ENCODE data around the gene STRA6.

STRA6 gene

DNA sequence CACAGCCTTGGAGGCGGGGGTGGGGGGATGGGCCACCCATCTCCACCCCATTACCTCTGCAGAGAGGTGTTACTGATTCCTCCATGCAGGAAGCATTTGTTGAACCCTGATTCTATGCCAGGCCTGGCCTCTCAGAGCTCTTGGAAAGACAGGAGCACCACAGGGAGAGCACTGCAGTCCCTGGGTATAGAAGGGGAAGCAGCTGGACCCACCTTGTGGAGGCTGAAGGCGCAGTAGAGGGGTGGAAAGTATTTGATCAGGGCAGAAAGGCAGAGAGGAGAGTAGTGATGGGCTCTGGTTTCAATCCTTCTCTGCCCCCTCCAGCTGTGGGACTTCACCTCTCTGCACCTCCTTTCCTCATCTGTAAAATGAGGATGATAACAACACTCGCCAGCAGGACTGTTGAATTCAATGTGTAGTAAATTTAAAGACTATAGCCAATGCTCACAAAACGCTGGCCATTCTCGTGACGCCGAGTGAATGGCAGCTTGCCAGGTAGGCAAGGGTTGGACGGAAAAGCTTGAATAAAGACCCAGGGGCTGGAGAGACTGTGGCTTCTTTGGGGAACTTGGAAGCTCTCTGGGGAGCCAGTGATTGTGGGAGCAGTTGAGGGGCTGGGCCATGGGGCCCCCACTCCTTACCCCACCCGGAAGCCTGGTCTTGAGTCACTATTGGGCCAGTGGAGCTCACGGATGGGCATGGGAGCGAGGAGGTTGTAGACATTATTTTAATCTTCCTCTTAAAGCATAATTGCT, 25.6 kb upstream of the STRA6 start:
- no peak for DNase-seq (ENCODE audit: low spot score)

DNA sequence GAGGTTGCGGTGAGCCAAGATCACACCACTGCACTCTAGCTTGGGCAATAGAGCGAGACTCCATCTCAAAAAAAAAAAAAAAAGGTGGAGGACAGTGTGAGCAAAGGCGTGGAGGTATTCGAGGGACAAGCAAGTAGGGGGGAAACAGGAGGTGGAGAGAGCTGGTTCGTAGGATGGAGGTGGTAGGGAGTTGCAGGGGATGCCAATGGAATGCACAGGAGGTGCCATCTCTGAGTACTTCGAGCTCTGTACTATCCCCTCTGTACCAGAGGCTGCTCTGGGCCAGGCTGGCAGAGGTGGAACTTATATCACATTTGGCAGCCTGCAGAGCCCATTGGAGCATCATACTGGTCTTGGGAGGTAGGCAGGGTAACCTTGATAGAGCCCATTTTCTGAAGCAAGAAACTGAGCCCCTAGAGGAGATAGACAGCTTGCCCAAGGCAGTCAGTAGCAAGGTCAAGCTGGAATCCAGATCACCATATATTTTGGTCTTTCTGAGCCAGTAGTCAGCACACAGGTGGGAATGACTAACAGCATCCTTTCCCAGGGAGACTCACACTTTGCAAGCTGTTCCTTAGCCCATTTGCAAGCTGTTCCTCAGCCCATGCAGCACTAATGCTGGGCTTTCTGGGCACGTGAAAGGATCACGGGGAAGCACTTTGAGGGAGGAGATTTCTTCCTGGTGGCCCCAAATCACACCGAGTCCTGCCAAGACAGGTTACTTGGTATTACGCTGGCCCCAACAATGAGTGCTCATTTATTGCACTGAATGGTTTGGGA, 24.4 kb upstream of the STRA6 start:
- no peak for DNase-seq (ENCODE audit: low spot score)

DNA sequence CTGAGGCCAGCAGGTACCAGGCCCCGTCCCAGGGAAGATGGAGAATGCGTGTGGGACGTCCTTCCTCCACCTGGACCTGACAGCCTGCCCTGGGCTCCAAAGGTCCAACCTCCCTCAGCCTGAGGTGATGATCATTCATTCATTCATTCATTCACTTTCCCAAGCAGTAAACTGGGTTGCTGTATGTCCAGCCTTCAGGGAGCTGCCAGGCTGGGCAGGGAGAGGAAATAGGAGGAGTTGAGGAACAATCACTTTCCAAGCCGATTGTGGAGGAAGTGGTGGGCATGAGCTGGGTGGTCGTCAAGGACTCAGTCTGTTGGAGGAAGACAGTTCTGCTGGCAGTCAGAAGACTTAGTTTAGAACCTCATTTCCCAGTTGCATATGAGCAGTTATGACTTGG, 23.3 kb upstream of the STRA6 start:
- DNase-seq (ENCODE audit: low spot score): no peak

DNA sequence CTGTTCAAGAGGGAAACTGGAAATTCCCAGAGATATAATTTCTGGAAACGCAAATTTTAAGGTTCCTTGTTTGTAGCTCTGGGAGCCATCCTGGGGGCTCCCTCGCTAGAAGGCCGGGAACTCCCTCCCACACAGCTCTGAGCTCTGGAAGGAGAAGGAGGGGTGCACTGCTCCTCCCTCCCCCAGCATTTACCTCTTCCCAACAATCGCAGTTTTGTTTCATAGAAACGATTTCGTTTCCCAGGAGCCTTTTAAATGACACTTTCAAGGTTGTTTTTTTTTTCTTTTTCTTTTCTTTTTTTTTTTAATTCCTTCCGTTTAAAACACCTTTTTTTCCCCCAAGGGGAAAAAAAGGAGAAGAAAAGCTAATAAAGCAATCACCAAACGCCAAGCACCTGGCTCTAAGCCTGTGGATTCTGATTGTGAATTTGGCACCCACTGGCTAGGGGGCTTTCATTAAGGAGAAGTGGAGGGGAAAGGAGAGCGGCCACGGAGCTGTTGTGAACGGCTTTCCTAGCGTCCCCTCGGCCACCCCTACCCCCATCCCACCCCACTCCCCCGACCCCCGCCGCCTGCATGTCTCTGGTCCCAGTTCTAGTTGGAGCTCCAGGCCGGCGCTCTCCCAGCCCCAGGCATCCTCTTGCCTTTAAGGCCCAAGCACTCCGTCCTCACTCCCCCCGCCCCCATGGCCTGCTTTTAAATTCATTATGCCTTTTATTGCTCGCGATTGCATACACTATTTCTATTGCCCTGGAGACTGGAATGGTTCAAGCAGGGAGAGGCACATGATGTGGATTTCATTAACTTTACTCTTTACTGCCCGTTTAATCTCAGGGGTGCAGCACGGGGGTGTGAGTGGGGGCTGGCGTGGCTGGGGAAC, 19.9 kb upstream of the STRA6 start:
- no peak for DNase-seq (ENCODE audit: low spot score)

DNA sequence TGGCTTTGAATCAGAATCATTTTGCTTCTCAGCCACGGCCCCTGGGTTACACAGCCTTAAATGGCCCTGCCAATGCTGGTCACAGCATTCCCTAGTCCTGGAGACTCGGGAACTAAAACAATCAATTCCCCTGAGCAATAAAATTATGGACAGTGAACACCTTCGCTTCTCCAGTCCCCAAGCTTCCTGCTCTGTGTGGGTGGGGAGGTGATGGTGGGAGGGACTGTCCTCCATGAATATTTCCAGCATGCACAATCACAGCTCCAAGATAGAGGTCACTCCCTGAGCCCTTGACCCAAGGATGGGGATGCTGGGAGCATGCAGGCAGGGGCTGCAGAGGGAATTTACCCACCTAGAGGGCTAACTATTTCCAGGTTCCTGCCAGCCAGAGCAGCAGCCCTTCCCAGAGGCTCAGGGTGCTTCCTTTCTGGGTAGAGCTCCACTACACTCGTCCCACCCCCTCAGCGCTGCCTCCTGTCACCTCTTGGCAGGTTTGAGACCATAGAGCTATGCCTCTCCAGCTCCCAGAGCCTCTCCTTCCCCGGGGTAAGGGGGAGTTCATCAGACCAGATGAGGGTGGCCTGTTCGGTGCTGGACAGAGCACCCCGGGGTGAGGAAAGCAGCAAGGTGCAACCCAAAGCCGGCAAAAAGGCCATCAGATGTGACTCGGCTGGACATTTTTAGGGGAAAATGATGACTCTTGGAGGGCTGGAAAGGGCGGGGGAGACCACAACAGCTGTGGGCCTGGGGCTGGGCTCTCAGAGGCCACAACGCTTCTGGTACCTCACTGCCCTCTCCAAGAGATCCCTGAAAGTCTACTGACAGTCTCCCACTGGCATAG, 19.0 kb upstream of the STRA6 start:
- no peak for DNase-seq (ENCODE audit: low spot score)

DNA sequence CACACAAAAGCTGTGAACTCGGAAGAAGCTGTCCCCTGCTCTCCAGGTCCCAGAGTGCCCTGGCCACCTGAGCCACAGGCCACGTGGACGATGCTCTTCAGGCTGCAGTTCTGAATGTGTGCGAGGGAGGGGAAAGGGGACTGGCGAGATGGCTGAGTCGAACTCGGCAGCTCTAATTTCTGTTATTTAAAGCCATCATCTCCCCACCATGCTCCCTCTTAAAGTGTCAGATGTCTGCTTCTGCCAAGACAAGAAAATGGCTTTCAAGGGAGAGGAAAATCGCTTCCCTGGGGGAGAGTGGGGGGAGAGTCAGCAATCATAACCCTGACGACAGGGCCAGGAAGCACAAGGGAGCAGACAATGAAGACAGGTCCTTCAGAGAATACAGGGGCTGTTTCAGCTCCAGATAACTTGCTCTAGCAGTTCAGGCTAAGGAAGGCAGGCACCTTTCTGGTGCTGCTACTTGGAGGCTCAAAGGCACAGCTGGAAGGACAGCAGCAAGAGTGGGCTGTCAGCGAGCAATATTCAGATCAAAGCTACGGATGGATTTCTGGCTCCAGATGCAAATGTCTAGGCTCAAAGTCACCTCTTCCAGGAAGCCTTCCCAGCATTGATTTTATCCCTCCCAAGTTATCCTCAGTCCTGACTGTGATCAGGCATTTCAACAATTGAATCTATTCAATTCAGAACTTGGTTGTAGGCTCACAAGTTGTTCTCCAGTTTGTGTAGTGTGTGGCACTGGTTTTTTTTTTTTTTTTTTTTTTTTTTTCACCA, 18.1 kb upstream of the STRA6 start:
- DNase-seq (ENCODE audit: low spot score): no peak

DNA sequence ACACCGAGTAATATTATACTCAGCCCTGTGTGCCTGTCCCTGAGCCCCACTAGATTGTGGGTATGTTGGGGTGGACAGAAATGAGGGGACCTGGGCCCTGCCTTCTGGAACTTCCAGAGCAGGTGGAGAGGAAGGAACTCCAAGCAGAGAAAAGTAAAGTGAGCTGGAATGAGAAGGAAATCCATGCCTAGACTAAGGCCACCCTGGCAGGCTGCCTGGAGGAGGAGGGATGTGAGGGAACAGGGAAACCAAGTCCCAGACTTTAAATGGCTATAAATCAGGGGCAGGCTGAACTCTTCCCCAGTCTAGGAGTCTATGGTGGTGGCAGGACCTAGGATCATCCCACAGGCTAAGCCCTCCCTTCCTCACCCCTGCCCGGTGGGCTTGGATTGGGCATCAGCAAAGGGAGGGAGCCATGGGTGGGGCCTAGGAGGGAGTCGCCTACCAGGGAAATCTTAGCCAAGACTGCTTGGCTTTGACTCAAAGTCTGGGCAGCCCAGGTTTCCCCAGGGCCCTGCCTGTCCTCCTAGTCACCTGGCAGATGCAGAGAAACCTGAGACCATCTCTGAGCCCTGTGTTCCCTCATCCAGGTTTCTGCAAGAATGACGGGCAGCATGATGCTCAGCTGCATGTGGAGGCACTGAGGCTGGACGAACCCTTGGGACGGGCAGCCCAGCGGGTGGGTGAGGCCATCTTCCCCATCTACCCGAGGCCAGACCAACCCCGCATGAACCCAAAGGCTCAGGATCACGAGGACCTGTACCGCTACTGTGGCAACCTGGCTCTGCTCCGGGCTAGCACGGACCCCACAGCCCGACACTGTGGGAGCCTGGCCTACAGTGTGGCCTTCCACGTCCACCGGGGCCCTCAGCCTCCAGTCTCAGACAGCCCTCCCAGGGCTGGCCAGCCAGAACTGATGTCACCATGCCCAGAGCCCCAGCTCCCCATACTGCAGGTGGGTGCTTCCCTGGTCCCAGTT, 15.6 kb upstream of the STRA6 start:
- no peak for DNase-seq (ENCODE audit: low spot score)

DNA sequence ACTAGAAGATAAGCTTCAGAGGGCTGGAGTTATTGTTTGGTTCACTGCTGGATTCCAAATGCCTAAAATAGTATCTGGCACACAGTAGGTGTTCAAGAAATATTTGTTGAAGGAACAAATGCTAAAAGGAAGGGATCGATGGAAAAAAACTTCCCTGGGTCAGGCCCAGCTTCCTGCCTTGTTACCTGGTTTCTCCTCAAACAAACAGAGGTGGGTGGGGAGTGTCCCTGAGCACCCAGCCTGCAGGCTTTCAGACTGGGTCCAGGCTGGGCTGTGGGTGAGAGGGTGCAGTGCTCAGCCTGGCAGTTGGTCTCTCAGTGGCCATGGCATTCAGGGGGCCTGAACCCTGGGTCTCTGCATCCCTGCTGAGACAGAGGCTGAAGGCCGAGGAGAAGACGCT, 14.4 kb upstream of the STRA6 start:
- no peak for DNase-seq (ENCODE audit: low spot score)

- no peak for DNase-seq (ENCODE audit: low spot score)
Observed at GRCh38 chr15:74215958-74216357, 13.4 kb upstream of the STRA6 start.

- no peak for DNase-seq (ENCODE audit: low spot score)
Observed at GRCh38 chr15:74214324-74215021, 11.9 kb upstream of the STRA6 start.

GRCh38 chr15:74213858-74214284, 11.3 kb upstream of the STRA6 start:
- no peak for DNase-seq (ENCODE audit: low spot score)

DNA sequence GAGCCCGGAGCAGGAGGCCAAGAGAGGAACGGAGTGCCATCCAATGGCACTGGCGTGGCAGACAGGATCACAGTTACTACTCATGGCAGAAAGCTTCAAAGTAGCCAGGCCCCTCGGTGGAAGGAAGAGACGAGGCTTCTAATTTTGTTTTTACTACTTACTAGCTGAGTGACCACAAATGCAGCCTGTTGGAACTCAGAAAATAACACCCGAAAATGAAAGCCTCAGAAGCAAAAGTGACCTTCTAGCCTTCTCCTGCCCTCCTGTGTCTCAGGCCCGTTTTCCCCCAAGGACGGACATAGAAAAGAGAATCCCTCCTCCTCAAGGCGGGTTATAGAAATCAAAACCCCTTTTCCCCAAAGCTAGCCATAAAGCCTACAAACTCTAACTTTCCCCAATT, 9.9 kb upstream of the STRA6 start:
- no peak for DNase-seq (ENCODE audit: low spot score)

DNA sequence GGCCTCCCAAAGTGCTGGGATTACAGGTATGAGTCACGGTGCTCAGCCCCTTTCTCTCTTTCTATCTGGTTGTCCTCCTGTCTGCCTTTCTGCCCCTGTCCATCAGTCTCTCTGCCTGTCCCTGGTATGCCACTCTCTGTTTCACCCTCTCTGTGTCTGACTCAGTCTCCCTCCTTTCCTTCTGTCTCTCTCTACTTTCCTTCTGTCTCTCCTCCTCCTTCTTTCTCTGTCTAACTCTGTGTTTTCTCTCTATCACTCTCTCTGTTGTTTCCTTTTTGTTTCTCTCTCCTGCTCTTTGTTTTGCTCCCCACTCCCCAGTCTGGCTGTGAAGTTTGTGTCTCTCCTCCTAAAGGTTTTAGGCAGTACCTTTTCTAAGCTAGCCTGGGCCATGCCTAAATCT, 9.1 kb upstream of the STRA6 start:
- no peak for DNase-seq (ENCODE audit: low spot score)

DNA sequence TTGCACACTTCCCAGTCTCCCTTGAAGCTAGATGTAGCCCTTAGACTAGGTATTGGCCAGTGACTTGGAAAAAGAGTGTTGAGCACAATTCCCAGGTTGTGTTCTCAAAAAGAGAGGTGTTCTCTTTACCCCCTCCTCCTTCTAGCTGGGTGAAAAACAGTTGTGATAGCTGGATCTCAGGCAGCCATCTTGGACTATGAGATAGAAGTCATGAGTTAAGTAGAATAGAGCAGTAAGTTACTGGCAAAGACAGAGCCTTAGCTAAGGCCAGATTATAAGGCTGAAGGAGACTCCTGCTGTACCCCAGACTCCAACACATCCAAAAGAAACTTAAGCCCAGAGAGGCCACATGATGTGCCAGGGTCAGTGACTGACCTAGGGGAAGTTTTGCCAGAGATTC, 8.1 kb upstream of the STRA6 start:
- no peak for DNase-seq (ENCODE audit: low spot score)

- DNase-seq (ENCODE audit: low spot score): no peak
Observed at GRCh38 chr15:74209997-74210671, 7.5 kb upstream of the STRA6 start.

DNA sequence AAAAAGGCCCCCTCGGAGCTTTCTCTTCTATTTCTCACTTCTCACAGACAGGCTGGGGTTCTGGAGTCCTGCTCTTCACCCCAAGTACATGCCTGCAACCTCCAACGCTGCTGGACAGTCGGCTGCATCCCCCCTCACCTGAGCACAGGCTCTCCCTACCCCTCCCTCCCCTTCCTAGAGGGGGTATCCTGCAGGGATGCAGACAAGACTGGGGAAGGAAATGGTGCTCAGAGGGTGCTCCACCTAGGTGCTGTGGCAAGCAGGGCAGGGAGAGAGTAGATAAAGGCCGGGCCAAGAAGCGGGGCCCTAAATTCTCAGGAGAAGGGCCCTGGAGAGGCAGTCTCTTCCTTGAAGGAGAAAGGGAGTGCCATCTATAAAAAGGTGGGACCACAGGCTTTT, 7.0 kb upstream of the STRA6 start:
- no peak for DNase-seq (ENCODE audit: low spot score)

- no peak for DNase-seq (ENCODE audit: low spot score)
Observed at GRCh38 chr15:74208901-74209559, 6.4 kb upstream of the STRA6 start.

GRCh38 chr15:74208496-74208895, 5.9 kb upstream of the STRA6 start:
- no peak for DNase-seq (ENCODE audit: low spot score)
